Measurements from ENCODE around the gene ANKUB1. TPM values are rescaled to one million over a fixed set of nuclear protein-coding genes. Genes with fewer than 3 reads are reported as not detected.
A peak's percentile ranks its signal among the peaks of the same experiment; 100 is the strongest.
"Not testable (repeated sequence)": the region's sequence is repeated elsewhere in the genome, so short reads cannot be mapped to it uniquely, and the experiment has no call there.

The ANKUB1 gene, protein sequence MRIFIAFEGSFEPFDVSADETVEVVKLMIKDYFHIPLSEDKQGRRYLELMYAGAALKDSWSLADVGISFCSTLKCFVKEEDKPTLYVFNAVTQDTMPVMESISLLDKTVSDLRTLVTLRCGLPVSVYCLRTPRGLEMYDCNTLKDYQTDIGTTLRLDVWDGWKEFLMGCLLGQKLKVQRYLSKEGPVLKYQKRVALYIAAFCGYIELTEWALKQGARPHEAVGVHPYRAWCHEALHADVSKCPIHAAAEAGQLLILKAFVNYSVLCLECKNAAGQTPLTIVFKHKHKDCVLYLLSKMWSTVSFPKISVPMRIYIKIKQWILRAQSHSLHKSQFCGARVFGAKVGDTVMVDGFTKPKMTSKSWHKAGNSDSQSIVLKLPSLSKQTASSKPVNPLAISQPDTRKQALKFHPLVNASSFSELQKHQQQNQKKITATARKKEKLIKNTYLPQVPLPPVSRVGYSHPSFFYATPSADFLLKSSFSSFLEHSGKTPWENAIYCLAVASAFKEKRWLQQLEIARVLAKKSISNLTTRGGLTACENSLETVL
- not detected for total RNA-seq
- polyA plus RNA-seq, result not detected

DNA sequence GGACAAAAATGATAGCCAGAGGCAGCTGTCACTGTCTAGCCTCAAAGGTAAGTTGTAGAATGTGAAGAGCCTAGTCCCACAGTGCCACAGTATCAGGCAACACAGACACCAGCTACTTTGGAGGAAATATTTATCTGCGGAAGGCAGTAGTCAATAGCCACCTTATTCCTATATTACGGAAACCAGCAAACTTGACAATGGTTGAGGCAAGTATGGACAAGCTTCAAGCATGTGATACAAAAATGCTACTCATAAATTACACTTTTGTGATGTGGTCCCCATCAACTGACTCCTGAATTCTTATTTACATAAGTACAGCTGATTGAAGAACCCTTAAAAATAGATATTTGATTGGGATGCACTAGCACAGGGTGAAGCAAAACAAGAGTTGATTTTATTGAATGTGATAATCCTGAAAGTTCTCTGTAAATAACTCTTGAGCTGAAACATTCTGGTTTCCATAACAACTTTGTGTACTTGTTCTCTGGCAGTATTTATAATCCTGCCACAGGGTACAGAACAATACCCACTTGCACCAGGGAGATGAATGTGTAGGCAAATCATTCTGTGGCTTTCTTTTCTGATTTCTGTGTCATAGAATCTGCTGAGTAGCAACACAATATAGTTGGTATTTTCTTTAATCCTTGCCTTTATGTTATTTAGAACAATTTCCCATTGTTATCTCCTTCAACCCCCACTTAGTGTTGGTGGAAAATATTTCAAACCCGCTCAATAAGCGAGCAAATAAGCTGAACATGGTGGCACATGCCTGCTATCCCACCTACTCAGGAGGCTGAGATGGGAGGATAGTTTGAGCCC, at the start of gene ANKUB1:
ANKUB1 (minus strand) TSS at position 103 of the 819 bp plus-strand sequence. CDS start 188 bp downstream, outside the sequence.
- H3K27me3 ChIP-seq (ENCODE audit: insufficient read depth, low read length, poor library complexity, severe bottlenecking), result no peaks in the 10 kb centered on the region
- Mint-ChIP-seq H3K27me3 (peaks cover 18 to 47% of the 10 kb centered on the region in 2 donors), H3K4me3 (no peak within 1 kb of the TSS), H3K36me3 (no peaks in the 10 kb centered on the region), H3K4me1 (no peaks in the 10 kb centered on the region), H3K27ac (no peak within 1 kb of the TSS), H3K9me3 (no peaks in the 10 kb centered on the region)
- DNase-seq, result no peak
- POLR2A ChIA-PET, result interaction anchor here (0.7 kb wide), 1 partner anchor 960 kb away, joined by 4 read pairs; no protein-coding TSS in a partner anchor
- no peak within 1 kb of the TSS for H3K4me3 ChIP-seq (ENCODE audit: low read length)
- no peaks in the 10 kb centered on the region for H3K4me1 ChIP-seq (ENCODE audit: insufficient read depth, low read length)
- no peak within 1 kb of the TSS for H3K27ac ChIP-seq (ENCODE audit: low read depth, low read length)
- no peaks in the 10 kb centered on the region for H3K9me3 ChIP-seq (ENCODE audit: low read length)
- CTCF ChIA-PET, result interaction anchor here (1.1 kb wide), 1 partner anchor 15 kb away, joined by 3 read pairs; no protein-coding TSS in a partner anchor
- H3K36me3 ChIP-seq (ENCODE audit: insufficient read depth, low read length), result no peaks in the 10 kb centered on the region

DNA sequence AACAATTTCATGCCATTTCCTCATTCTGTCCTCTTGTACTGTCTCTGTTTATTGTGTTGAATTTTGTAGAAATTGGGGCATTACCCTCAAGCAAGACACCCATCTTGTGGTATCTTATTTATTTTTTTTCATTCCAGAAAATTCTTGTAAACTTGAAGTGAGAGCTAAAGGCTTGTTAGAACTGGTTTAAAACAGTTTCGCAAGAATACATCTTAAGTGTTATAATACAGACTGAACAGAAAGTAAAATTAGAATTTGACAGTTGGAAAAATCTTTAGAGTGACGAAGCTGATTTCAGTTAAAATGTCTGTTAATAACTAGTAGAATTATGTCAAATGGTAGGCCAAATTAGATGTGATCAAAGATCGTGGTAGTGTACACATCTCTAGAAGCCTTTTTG, 47.5 kb upstream of the ANKUB1 start:
- H3K4me3 Mint-ChIP-seq, result no peak overlapping the region
- H3K27ac Mint-ChIP-seq, result peak overlapping the region in 1 of 8 donors; percentile 30
- peaks cover 37 to 71% (median 65%) of the 10 kb centered on the region in 3 donors for H3K4me1 Mint-ChIP-seq
- H3K36me3 ChIP-seq (ENCODE audit: insufficient read depth, low read length), result no peaks in the 10 kb centered on the region
- no peak overlapping the region for H3K27ac ChIP-seq (ENCODE audit: low read depth, low read length)
- POLR2A ChIA-PET, result no interaction called here
- DNase-seq, result no peak
- no peaks in the 10 kb centered on the region for H3K27me3 ChIP-seq (ENCODE audit: insufficient read depth, low read length, poor library complexity, severe bottlenecking)
- no peaks in the 10 kb centered on the region for H3K9me3 ChIP-seq (ENCODE audit: low read length)
- peaks cover 8 to 27% (median 19%) of the 10 kb centered on the region in 5 donors for H3K9me3 Mint-ChIP-seq
- H3K4me1 ChIP-seq (ENCODE audit: insufficient read depth, low read length), result peaks cover 10% of the 10 kb centered on the region
- peaks cover 10 to 34% (median 20%) of the 10 kb centered on the region in 3 donors for H3K36me3 Mint-ChIP-seq
- CTCF ChIA-PET, result no interaction called here
- peaks cover 0 to 2% of the 10 kb centered on the region in 2 donors for H3K27me3 Mint-ChIP-seq
- no peak overlapping the region for H3K4me3 ChIP-seq (ENCODE audit: low read length)

DNA sequence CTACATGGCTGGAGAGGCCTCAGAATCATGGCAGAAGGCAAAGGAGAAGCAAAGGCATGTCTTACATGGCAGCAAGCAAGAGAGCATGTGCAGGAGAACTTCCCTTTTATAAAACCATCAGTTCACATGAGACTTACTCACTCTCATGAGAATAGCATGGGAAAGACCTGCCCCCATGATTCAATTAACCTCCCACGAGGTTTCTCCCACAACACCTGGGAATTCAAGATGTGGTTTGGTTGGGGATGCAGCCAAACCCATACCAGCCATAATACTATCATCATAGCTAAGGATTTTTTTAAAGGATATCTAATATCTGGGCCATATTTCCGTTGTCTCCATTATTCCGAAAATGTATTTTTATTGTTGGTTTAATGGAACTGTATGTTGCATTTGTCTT, 47.1 kb upstream of the ANKUB1 start:
- H3K4me1 ChIP-seq (ENCODE audit: insufficient read depth, low read length); H3K27me3 Mint-ChIP-seq; H3K9me3 ChIP-seq (ENCODE audit: low read length); H3K27ac ChIP-seq (ENCODE audit: low read depth, low read length); H3K36me3 ChIP-seq (ENCODE audit: insufficient read depth, low read length); H3K27ac Mint-ChIP-seq; H3K27me3 ChIP-seq (ENCODE audit: insufficient read depth, low read length, poor library complexity, severe bottlenecking); POLR2A ChIA-PET; DNase-seq; H3K4me3 ChIP-seq (ENCODE audit: low read length); CTCF ChIA-PET: not testable (repeated sequence)
- Mint-ChIP-seq H3K4me3 (peak overlapping the region in 1 of 7 donors; percentile 37), H3K36me3 (peaks cover 12 to 38% (median 23%) of the 10 kb centered on the region in 3 donors), H3K4me1 (peaks cover 36 to 70% (median 65%) of the 10 kb centered on the region in 3 donors), H3K9me3 (peaks cover 12 to 31% (median 24%) of the 10 kb centered on the region in 5 donors)

DNA sequence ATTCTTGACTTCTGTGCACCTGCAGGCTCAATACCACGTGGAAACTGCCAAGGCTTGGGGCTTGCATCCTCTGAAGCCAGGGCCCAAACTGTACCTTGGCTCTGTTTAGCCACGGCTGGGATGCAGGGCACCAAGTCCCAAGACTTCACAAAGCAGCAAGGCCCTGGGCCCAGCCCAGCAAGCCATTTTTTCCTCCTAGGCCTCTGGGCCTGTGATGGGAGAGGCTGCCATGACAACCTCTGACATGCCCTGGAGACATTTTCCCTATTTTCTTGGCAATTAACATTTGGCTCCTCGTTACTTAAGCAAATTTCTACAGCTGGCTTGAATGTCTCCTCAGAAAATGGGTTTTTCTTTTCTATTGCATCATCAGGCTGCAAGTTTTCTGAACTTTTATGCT, 46.1 kb upstream of the ANKUB1 start:
- peaks cover 29 to 61% (median 59%) of the 10 kb centered on the region in 3 donors for H3K4me1 Mint-ChIP-seq
- H3K9me3 Mint-ChIP-seq, result peaks cover 17 to 36% (median 25%) of the 10 kb centered on the region in 5 donors
- H3K27me3 ChIP-seq (ENCODE audit: insufficient read depth, low read length, poor library complexity, severe bottlenecking); H3K27ac ChIP-seq (ENCODE audit: low read depth, low read length); CTCF ChIA-PET; H3K27ac Mint-ChIP-seq; DNase-seq; POLR2A ChIA-PET; H3K9me3 ChIP-seq (ENCODE audit: low read length); H3K36me3 ChIP-seq (ENCODE audit: insufficient read depth, low read length); H3K4me3 ChIP-seq (ENCODE audit: low read length); H3K4me1 ChIP-seq (ENCODE audit: insufficient read depth, low read length); H3K4me3 Mint-ChIP-seq; H3K27me3 Mint-ChIP-seq: not testable (repeated sequence)
- H3K36me3 Mint-ChIP-seq, result peaks cover 12 to 44% (median 27%) of the 10 kb centered on the region in 3 donors

DNA sequence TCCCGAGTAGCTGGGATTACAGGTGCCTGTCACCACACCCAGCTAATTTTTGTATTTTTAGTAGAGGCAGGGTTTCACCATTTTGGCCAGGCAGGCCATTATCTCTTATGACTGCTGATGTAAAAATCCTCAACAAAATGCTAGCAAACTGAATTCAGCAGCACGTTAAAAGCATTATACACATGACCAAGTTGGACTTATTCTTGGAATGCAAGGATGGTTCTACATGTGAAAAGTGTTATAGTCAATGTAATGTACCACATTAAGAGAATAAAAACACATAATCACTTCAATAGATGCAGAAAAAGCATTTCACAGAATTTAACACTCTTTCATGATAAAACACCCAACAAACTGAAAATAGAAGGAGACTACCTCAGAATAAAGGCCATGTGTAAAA, 40.9 kb upstream of the ANKUB1 start:
- Histone ChIP-seq H3K4me1 (ENCODE audit: insufficient read depth, low read length) (no peaks in the 10 kb centered on the region), H3K27ac (ENCODE audit: low read depth, low read length) (no peak overlapping the region), H3K36me3 (ENCODE audit: insufficient read depth, low read length) (no peaks in the 10 kb centered on the region), H3K9me3 (ENCODE audit: low read length) (peaks cover 26% of the 10 kb centered on the region), H3K27me3 (ENCODE audit: insufficient read depth, low read length, poor library complexity, severe bottlenecking) (no peaks in the 10 kb centered on the region), H3K4me3 (ENCODE audit: low read length) (no peak overlapping the region)
- peaks cover 38 to 62% (median 53%) of the 10 kb centered on the region in 5 donors for H3K9me3 Mint-ChIP-seq
- POLR2A ChIA-PET, result no interaction called here
- peaks cover 3 to 40% (median 37%) of the 10 kb centered on the region in 3 donors for H3K4me1 Mint-ChIP-seq
- DNase-seq, result no peak
- H3K27me3 Mint-ChIP-seq, result no peaks in the 10 kb centered on the region
- peaks cover 14 to 73% (median 46%) of the 10 kb centered on the region in 3 donors for H3K36me3 Mint-ChIP-seq
- CTCF ChIA-PET, result no interaction called here
- no peak overlapping the region for H3K27ac Mint-ChIP-seq
- H3K4me3 Mint-ChIP-seq, result no peak overlapping the region

DNA sequence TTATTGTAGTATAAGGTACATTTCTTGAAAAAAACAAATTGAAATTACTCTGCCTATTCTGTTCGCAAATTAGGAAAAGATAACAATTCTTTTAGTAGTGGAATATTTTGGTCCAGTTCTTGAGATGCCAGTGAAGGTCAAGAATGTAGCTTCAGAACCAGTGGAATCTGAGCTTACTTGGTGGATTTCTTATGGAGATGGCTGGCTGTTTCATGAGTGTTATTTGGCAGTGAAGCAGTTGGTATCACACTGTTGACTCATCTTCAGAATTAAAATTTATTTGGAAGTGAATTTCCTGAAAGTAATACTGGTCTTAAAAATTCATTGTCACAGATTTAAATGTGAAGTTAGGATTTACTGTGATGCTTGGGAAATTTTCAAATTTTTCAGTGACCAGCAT, 39.7 kb upstream of the ANKUB1 start:
- H3K27ac Mint-ChIP-seq, result no peak overlapping the region
- no peak for DNase-seq
- Histone ChIP-seq H3K27me3 (ENCODE audit: insufficient read depth, low read length, poor library complexity, severe bottlenecking) (no peaks in the 10 kb centered on the region), H3K4me1 (ENCODE audit: insufficient read depth, low read length) (no peaks in the 10 kb centered on the region), H3K4me3 (ENCODE audit: low read length) (no peak overlapping the region), H3K9me3 (ENCODE audit: low read length) (peaks cover 26% of the 10 kb centered on the region), H3K36me3 (ENCODE audit: insufficient read depth, low read length) (no peaks in the 10 kb centered on the region), H3K27ac (ENCODE audit: low read depth, low read length) (no peak overlapping the region)
- peaks cover 11 to 68% (median 34%) of the 10 kb centered on the region in 3 donors for H3K36me3 Mint-ChIP-seq
- peaks cover 31 to 52% (median 50%) of the 10 kb centered on the region in 5 donors for H3K9me3 Mint-ChIP-seq
- peaks cover 6 to 39% (median 36%) of the 10 kb centered on the region in 3 donors for H3K4me1 Mint-ChIP-seq
- ChIA-PET CTCF (interaction anchor here (1.1 kb wide), 1 partner anchor 12 kb away, joined by 3 read pairs; no protein-coding TSS in a partner anchor), POLR2A (no interaction called here)
- no peak overlapping the region for H3K4me3 Mint-ChIP-seq
- H3K27me3 Mint-ChIP-seq, result no peaks in the 10 kb centered on the region

DNA sequence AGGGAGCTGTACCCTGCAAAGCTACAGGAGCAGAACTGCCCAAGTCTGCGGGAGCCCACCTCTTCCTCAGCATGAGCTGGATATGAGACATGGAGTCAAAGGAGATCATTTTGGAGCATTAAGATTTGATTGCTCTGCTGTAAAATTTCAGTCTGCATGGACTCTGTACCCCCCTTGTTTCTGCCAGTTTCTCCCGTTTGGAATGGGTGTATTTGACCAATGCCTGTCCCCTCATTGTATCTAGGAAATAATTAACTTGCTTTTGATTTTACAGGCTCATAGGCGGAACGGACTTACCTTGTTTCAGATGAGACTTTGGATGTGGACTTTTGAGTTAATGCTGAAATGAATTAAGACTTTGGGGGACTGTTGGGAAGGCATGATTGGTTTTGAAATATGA, 39.0 kb upstream of the ANKUB1 start:
- H3K27me3 ChIP-seq (ENCODE audit: insufficient read depth, low read length, poor library complexity, severe bottlenecking), result no peaks in the 10 kb centered on the region
- peaks cover 8 to 37% (median 32%) of the 10 kb centered on the region in 3 donors for H3K4me1 Mint-ChIP-seq
- H3K9me3 ChIP-seq (ENCODE audit: low read length), result peaks cover 26% of the 10 kb centered on the region
- H3K36me3 ChIP-seq (ENCODE audit: insufficient read depth, low read length), result no peaks in the 10 kb centered on the region
- peaks cover 9 to 62% (median 32%) of the 10 kb centered on the region in 3 donors for H3K36me3 Mint-ChIP-seq
- CTCF ChIA-PET, result interaction anchor here (1.1 kb wide), 1 partner anchor 13 kb away, joined by 3 read pairs; no protein-coding TSS in a partner anchor
- no peak overlapping the region for H3K4me3 Mint-ChIP-seq
- no peak overlapping the region for H3K27ac Mint-ChIP-seq
- no peak overlapping the region for H3K4me3 ChIP-seq (ENCODE audit: low read length)
- H3K4me1 ChIP-seq (ENCODE audit: insufficient read depth, low read length), result no peaks in the 10 kb centered on the region
- peaks cover 25 to 48% (median 44%) of the 10 kb centered on the region in 5 donors for H3K9me3 Mint-ChIP-seq
- no peak for DNase-seq
- H3K27me3 Mint-ChIP-seq, result no peaks in the 10 kb centered on the region
- POLR2A ChIA-PET, result no interaction called here
- no peak overlapping the region for H3K27ac ChIP-seq (ENCODE audit: low read depth, low read length)
